GM18519 (cell line): ENCODE data around the gene POLR2E.

Experiments
- ATAC-seq: cut with Tn5 transposase; IDR thresholded peaks from one replicate; pipeline ENCODE4 v1.9.1; 2021; ENCODE audit warnings: mild to moderate bottlenecking, moderate library complexity; ENCODE audit not compliant: unreplicated experiment, low FRiP score

Gene POLR2E

DNA sequence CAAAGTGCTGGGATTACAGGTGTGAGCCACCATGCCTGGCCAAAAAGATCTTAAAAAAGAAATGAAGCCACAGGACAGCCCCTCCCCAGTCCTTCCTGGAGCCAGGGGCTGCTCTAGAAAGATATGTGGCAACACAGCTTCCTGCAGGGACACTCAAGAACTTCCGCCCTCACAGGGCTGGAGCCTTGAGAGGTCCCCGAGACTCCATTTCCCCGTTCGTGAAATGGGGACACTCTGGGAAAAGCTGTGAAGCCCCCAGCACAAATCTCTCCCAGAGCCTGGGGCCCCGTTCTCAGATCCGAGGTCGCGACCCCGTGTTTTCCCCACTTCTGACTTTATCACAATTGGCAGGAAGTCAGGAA is 6.1 kb upstream of the POLR2E start:
- ATAC-seq: no peak

DNA sequence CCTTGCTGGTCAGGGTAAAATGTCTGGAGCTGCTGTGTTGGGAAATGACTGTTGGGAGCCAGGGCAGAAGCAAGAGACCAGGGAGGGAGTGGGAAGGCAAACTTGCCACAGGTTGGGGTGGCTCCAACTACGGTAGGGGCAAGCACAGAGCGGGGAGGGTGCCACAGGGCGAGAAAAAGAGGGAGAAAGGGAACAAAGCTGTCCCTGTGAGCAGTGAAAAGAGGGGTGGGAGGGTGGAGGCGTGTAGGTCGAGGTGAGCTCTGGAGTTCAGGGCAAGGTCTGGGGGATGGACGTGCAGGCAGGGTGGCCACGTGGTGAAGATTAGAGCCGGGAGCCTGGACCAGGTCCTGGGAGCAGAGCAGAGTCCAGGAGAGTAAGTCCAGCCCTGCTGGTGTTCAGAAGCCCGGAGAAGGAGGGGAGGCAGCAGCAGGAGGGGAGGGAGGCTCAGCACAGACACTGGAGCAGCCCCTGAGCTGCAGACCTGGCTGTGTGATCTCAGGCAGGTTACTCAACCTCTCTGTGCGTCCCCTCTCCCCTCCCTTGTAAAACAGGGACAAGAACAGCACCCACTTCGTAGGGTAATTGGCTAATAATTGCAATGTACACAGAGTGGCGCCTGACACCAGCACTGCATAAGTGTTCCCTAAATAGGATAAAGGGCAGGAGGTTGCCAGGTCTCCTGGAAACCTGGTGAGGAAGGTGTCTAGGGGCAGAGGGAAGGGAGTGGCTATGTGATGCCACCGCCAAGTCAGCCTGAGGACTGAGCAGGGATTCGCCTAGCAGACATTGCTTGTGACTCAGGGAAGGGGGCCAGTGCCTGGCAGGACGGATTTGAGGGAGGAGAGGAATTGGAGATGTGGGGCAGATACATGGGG is 3.2 kb upstream of the POLR2E start:
- no peak for ATAC-seq

DNA sequence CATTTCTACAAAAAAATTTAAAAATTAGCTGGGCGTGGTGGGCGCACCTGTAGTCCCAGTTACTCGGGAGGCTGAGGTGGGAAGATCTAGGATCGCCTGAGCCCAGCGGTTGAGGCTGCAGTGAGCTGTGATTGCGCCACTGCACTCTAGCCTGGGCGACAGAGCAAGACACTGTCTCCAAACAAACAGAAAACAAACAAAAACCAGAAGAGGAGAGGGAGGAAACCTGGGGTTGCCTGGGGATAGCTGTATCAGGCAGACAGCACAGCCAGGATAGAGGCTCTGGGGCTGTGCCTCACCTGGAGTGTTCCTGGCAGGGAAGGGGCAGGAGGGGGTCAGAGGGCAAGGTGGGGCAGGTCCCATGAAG is 2.6 kb upstream of the POLR2E start:
- no peak for ATAC-seq

DNA sequence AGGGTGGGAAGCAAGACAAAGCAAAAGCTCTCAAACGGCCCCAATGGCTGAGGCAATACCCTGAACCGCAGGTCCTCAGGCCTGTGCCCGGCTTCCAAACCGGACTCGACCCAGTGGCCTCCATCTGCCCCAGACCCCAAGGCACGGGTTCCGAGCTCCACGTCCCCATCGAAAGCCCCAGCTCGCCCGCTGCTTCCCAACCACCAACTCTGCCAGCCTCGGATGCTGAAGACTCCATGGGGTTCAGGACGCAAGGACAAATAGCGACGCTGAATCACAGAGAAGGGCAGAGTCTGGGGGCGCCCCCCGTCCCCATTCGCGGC is 559 bp downstream of the POLR2E start:
- ATAC-seq: no peak

DNA sequence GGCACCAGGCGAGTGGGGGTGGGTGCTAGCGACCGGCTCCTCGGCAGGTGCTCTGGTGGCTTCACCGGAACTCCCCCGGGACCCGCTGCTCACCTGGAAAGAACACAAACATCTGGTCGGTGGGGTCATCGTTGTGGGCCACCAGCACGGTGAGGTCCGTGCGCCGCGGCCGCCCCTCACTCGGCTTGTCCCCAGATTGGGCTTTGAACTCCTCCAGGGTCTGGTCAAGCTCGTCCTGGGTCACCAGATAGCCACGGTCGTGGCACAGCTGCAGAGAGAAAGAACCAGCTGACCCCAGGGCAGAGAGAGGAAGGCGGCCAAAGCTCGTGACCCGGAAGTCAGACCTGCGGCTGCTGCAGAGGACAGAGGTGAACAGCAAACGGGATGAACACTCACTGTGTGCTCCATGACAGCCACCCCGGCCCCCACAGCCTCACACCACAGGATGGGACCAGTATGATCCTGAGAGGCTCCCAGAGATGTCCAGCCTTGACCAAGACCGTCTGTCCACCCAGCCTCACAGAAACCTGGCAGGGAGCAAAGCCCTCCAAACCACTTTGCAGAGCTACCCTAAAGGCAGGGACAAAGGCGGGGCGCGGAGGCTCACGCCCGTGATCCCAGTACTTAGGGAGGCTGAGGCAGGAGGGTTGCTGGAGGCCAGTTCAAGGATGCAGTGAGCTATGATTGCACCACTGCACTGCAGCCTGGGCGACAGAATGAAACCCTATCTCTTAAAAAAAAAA is 1.2 kb downstream of the POLR2E start:
- no peak for ATAC-seq

DNA sequence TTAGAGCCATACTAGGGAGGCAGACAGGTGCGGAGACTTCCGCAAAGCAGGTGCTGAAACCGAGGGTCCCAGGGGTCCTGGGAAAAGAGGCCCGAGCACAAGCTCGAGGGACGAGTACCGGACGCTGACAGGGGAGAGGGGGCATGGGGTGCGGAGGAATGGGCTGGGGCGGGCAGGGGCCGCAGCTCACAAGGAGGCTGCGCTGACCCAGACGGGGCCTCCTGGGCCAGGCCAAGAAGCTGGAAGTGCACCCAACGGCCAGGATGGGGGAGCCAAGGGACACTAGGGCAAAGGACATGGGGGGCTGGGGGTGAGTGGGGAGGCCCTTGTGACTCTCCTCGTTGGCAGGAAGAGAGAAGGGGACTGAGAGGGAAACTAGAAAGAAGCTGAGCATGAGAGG is 1.8 kb downstream of the POLR2E start:
- ATAC-seq: no peak

DNA sequence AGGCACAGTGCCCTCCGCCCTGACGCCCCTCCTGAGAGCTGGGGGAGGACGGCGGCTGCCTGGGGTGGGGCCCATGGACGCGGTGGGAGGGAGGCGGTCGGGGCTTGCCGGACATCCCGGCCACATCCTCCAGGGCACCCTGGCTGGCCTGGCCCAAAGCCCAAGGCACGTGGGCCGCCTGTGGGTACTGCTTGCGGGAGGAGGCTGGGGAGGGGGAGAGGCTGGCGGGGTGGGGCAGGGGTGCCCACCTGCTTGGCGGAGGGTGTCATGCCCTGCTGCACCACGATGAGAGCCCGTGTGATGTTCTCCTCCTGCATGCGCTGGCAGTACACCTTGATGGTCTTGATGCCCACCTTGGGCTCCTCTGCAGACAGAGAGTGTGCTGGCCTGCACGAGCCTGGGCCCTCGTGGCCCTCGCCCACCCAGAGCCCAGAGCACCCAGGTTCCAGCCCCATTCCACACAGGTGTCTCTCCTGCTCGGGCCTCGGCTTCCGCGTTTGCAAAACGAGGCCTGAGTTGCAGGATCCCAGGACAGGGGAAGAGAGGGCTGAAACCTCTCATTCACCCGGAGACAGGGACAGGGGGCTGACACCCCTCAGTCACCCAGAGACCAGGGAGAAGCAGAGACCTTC is 3.5 kb downstream of the POLR2E start:
- ATAC-seq: no peak

DNA sequence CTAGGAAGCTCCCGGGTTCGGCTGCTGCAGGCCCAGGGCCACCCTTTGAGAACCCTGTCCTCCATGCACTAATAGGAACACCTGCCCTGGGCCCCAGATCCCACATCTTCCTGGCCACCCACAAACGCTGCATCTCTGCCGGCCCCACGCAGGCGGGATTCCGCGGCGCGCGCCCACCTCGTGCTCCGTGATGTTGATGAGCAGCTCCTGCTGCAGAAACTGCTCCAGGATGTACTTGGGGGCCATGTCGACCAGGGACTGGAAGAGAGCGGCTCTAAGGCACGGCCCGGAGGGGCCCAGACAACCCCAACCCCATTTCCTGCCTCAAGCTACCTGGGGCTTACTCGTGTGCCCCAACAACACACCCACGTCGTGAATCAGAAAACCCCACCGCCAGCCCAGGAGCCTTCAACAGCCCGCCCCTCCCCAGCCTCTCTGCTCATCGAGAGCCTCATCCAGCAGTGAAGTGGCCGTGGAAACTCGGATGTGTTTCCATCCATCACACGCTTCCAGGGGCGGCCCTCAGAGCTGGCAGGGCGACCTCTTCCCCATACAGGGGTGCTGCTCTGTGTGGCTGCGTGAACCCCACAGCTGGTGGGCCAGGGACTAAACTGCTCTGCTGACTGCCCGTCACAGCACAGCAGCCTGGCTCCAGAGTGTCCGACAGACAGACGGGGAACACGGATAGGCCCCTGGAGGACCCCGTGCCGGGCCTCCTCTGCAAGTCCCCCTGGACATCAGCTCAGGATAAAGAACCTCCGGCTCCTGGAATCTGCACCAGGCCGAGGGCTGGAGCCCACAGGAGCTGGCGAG is 4.2 kb downstream of the POLR2E start:
- ATAC-seq: no peak

DNA sequence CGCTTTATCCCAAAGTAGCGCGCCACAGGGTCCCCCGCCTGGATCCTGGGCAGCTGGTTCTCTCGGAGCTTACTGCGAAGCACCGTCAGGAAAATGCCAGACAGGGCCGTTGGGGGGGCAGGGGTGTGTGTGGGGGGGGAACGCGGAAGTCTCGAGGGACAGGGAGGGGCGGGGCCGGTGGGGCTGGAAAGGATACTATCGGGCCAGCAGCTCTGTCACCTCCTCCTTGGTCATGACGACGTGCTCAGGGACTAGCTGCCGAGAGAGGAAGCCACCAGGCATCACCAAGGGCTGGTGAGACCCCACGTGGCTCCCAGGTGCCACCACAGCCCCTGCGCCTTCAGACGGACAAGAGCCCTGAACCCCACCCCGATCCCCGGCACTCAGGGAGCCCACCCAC is 5.3 kb downstream of the POLR2E start:
- ATAC-seq: no peak

DNA sequence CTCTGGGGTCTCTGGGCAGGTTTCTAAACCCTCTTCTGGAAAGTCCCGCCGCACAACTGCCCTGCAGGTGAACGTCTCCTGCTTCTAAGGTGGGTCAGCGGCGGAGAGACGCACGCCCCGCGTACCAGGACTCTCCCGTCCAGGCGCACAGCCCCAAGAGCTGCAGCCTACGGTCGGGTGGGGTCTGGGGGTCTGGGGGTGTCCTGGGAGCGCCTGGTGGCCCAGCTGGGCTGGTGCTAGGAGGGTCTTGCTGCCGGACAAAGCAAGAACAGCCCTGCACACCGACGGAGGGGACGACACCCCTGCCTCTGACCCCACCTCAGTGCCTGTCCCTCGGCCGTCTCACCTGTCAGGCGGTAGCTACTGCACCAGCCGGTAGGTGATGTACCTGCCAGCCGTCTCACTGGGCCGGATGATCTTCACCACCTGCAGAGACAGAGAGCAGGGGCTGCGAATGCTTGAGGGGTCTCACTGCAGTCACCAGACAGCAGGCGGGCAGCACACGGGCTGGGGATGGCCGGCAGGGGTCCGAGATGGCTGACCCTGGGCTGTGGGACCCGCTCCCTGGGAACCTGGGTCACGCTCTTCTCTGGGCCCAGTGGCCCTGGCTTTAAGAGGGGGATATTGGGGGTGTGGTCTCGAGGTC is 5.9 kb downstream of the POLR2E start:
- ATAC-seq: no peak

DNA sequence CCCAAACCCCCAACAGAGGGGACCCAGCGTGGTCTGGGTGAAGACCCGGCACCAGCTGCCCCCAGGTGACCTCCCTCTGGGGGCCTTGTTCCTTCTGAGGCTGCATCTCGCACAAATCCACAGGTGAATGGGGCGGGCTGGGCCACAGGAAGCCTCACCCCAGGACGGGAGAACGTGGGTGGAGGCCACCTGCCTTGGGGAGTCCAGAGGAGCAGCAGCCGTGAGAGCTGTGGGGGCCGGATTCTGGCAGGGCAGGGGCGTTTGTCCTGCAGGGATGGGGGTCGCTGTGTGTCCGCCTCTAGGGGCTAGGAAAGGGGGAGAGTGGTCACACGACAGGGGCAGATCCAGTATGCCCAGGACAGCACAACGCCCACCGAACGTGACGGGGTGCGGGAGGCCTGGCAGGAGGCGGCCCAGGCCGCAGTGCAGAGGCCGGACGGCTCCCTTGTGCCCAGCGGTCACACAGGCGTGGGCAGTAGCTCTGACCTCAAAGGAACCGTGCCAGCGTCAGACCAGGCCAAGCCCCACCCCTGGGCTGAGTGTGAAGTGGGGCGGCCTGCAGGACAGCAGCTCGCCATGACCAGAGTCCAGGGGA is 6.7 kb downstream of the POLR2E start:
- ATAC-seq: no peak

DNA sequence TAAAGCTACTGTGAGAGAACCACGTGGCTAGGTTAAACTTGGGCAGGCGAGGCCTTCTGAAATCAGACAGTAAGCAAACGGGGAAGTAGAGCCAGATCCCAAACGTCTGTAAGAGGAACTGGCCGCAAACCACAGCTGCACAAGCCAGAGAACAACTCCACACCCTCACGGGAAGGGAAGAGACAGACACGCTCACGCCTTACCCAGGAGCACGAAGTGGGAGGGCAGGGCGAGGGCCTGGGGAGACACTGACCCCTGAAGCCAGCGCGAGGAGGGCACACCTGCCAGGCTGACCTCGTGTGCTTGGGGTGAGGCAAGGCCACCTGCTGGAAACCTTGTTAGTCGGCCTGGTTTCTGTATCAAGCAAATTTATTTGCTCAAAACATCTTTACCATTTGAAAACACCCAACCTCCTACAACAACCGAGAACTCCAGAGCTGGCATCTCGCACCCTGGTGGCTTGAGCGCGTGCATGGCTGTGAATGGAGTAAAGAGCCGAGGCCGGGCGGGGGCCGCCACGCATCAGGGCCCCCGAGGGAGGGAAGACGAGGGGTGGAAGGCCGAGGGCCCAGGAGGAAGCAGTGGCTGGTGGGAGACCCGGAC is 7.3 kb downstream of the POLR2E start:
- no peak for ATAC-seq

DNA sequence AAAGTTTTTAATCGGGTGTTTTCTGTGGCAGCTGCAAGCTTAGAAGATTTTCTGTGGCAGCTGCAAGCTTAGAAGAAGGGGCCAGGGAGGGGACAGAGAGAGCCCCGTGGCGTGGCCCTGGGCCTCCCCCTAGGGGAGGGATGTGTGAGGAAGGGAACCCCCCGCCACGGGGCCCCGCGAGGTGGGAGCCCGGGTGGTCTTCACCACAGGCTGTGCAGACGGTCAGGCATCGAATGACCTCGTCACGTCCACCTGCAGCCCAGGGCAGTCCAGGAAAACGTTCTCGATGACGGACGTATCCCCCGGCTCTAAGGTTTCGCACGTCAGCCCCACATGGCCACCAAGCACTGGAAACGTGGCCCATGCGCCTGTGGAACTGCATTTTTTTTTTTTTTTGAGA is 8.6 kb downstream of the POLR2E start:
- no peak for ATAC-seq

DNA sequence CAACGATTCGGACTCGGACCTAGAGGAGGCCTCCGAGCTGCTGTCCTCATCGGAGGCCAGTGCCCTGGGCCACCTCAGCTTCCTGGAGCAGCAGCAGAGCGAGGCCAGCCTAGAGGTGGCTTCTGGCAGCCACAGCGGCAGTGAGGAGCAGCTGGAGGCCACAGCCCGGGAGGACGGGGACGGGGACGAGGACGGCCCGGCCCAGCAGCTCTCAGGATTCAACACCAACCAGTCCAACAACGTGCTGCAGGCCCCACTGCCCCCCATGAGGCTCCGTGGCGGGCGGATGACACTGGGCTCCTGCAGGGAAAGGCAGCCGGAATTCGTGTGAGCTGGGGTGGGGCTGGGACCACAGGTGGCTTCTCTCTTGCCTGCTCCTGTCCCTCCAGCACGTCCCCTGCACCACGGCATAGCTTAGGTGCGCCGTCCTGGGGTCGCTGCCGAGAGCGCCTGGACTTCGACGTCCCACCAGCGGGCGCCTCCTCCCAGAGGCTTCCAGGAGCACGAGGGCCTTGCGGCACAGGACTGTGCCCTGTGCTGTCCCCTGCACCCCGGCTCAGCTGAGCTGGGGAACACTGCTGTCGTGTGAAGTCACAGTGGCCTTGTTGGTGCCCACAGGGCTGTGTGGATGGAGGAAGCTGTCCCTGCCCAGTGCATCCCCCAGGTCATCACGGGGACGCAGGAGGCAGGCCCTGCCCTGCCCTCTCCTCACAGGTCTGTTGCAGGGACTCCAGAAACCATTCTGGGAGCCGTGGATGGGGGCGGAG is 9.3 kb downstream of the POLR2E start:
- ATAC-seq: no peak

DNA sequence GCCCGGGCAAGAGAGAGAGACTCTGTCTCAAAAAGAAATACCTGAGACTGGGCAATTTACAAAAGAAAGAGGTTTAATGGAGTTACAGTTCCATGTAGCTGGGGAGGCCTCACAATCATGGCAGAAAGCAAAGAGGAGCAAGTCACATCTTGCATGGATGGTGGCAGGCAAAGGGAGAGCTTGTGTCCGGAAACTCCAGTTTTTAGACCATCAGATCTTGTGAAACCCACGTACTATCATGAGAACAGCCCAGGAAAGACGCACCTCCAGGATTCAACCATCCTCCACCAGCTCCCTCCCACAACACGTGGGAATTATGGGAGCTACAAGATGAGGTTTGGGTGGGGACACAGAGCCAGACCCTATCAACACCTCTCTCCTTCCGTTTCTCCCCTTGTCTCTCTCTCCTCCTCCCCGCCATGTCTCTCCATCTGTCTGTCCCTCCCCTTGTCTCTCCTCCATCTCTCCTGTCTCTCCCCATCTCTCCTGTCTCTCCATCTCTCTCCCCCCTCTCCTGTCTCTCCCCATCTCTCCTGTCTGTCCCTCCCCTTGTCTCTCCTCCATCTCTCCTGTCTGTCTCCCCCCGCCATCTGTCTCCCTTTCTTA is 10.0 kb downstream of the POLR2E start:
- ATAC-seq: no peak

DNA sequence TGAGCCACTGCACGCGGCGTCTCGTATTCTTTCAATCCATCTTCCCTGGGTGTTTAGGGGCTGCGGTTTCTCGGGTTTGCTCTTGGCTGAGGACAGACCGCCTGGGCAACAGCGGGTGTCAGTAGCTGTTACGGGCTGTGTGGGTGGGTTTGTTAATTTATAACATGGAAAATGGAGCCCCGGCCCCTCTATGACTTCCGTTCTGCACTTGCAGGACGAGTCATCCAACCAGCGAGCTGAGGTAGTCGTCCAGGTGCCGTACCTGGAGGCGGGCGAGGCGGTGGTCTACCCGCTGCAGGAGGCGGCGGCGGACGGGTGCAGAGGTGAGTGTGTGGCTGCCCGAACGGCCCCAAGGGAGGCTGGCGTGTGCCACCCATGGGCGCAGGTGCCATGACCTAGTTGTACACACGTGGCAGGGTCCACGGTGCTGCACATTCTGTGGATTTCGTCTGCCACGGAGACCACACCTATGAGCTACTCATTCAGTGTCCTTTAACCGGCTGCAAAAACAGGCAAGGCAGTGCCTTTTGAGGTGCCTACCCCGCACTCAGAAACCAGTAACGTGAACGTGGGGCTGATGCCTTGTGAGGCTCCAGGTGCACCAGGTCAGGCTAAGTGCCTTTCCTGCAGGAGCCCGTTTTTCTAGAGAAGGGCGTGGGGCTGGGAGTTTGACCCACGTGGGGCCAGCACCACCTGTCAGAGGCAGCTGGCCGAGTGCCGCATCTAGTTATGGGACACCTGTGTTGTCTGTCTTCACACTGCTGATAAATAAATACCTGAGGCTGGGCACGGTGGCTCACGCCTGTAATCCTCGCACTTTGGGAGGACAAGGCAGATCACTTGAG is 10.9 kb downstream of the POLR2E start:
- no peak for ATAC-seq

DNA sequence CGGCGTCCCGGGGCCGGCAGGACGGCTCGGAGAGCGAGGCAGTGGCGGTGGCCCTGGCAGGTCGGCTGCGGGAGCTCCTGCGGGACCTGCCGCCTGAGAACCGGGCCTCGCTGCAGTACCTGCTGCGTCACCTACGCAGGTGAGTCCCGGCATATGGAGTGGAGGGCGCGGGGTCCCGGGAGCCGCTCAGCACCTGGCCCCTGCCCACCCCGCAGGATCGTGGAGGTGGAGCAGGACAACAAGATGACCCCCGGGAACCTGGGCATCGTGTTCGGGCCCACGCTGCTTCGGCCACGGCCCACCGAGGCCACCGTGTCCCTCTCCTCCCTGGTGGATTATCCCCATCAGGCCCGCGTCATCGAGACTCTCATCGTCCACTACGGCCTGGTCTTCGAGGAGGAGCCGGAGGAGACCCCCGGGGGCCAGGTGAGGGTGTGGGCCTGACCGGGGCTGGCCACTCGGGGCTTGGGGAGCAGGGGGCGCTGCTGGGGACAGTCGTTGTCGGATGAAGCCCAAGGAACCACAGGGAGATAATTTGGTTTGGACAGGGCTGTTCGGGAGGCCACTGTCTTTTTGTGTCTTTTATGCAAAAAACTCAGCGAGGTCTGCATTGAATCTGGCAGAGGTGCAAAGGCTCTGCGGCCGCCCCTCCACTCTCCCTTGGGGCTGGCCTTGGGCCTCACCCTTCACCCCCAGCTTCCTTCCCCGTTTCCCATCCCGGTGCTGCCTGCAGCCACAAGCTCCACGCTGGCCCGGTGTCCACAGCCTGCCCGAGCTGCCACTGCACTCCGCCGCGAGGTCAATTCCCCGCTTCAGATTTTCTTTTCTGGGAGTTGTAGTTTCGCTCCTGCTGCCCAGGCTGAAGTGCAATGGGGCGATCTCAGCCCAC is 12.0 kb downstream of the POLR2E start:
- no peak for ATAC-seq
